Natural killer cell (primary cell): ENCODE measurements around the gene BRD3. TPM values are rescaled to one million over a fixed set of nuclear protein-coding genes. Genes with fewer than 3 reads are reported as not detected.

Source experiments
- ATAC-seq, 3 donors: fragments of 150-1000 bp in 2 of 3; fragments of 200-7000 bp in 1 of 3; cut with Tn5 transposase; 1 replicate in 1 of 3; 2 replicates in 2 of 3; pipeline ENCODE4 v1.10.0; 2021; ENCODE audit warnings: mild to moderate bottlenecking in 2 of 3, moderate library complexity in 2 of 3
- DNase-seq, 2 donors: peaks; one replicate each; pipeline versions ENCODE4 v3.0.0 to v3.0.0-alpha.2; 2013 to 2021; ENCODE audit warnings: mixed read lengths in 1 of 2
- H3K27ac ChIP-seq: one replicate; pipeline ENCODE4 v1.5.1; 2013; ENCODE audit warnings: mild to moderate bottlenecking, low read length
- H3K27me3 ChIP-seq: one replicate; pipeline ENCODE4 v1.6.1; 2013; ENCODE audit warnings: low read length; ENCODE audit not compliant: control insufficient read depth, insufficient read depth
- H3K36me3 ChIP-seq: one replicate; pipeline ENCODE4 v1.6.1; 2013; ENCODE audit warnings: low read length; ENCODE audit not compliant: control insufficient read depth, insufficient read depth
- H3K4me1 ChIP-seq: one replicate; pipeline ENCODE4 v1.6.1; 2013; ENCODE audit warnings: low read length; ENCODE audit not compliant: control insufficient read depth, insufficient read depth
- H3K4me3 ChIP-seq: one replicate; pipeline ENCODE4 v1.5.1; 2013; ENCODE audit warnings: low read length
- H3K9me3 ChIP-seq: one replicate; pipeline ENCODE4 v1.6.1; 2013; ENCODE audit warnings: low read length; ENCODE audit not compliant: control insufficient read depth, insufficient read depth
- H3K27ac Mint-ChIP-seq, 2 donors: one replicate each; pipeline ENCODE4 v1.8.0; 2022; ENCODE audit warnings: mild to moderate bottlenecking in 2 of 2, mixed read lengths in 2 of 2, moderate library complexity in 1 of 2
- H3K27me3 Mint-ChIP-seq, 2 donors: one replicate each; pipeline ENCODE4 v1.8.0; 2022; ENCODE audit warnings: low read depth in 2 of 2, mixed read lengths in 2 of 2
- H3K36me3 Mint-ChIP-seq: one replicate; pipeline ENCODE4 v1.8.0; 2022; ENCODE audit warnings: mixed read lengths
- H3K4me1 Mint-ChIP-seq, 2 donors: one replicate each; pipeline ENCODE4 v1.8.0; 2022; ENCODE audit warnings: mixed read lengths in 2 of 2
- H3K4me3 Mint-ChIP-seq: one replicate; pipeline ENCODE4 v1.8.0; 2022; ENCODE audit warnings: mild to moderate bottlenecking, moderate library complexity, mixed read lengths
- H3K9me3 Mint-ChIP-seq, 2 donors: one replicate each; pipeline ENCODE4 v1.8.0; 2022; ENCODE audit warnings: mixed read lengths in 2 of 2
- WGBS: methylation state at CpG from one replicate; pipeline ENCODE4 v1.1.7; 2013; ENCODE audit warnings: missing lambda C conversion rate; ENCODE audit not compliant: insufficient coverage; 5-methylcytosine and 5-hydroxymethylcytosine counted together
- intact Hi-C: fragments of 100-400 bp; cut with micrococcal nuclease; formaldehyde crosslinking; loops from one replicate; pipeline ENCODE4 v1.14.2; 2022
- total RNA-seq, 4 donors: library from RNA; stranded (reverse); fragments of 120-200 nt in 1 of 4; gene quantifications; one replicate each; pipeline versions ENCODE4 v1.2.3 to v1.2.4, GENCODE V29; 2013 to 2022
- TF ChIP-seq, protein P1 (sequence below): fragments of 200-600 bp; IDR thresholded peaks from one replicate; pipeline ENCODE4 v1.8.0; 2022; ENCODE audit warnings: antibody characterized with exemption

Gene BRD3
- total RNA-seq, 3 donors from 2014 or later (not counting 1 experiment from before 2014, with no cell fraction given), result 52.8 to 63.0 (median 52.8) TPM

DNA sequence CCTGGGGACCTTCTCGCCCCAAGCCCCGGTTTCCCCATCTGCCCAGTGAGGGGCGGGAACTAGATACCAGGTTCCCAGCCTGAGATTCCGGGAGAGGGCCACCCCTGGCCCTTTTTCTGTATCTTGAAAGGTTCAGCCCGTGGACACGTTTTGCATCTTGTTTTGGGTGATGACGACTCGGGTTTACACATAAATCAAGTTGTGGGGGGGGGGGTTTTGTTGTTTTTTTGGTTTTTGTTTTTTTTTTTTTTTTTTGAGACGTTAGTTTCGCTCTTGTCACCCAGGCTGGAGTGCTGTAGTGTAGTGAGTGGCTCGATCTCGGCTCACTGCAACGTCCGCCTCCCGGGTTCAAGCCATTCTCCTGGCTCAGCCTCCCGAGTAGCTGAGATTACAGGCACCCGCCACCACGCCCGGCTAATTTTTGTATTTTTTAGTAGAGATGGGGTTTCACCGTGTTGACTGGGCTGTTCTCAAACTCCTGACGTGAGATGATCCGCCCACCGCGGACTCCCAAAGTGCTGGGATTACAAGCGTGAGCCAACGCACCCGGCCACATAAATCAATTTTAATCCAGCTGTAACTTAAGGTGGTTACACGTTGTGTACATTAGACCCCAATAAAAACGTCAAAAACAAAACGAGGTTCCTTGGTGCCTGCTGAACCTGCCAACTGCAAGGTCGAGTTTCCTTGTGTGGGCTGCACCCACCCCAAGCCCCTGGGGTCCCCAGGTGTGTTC is 1.1 kb upstream of the BRD3 start:
- peak overlapping the region; percentile 86 to 87 for H3K27ac Mint-ChIP-seq
- H3K27me3 ChIP-seq, result peaks cover 7% of the 10 kb centered on the region
- ATAC-seq (peak; percentile 0 to 5 (median 5)), DNase-seq (no peak)
- no peaks in the 10 kb centered on the region for H3K9me3 Mint-ChIP-seq
- no peaks in the 10 kb centered on the region for H3K36me3 ChIP-seq
- TF ChIP-seq, protein P1, sequence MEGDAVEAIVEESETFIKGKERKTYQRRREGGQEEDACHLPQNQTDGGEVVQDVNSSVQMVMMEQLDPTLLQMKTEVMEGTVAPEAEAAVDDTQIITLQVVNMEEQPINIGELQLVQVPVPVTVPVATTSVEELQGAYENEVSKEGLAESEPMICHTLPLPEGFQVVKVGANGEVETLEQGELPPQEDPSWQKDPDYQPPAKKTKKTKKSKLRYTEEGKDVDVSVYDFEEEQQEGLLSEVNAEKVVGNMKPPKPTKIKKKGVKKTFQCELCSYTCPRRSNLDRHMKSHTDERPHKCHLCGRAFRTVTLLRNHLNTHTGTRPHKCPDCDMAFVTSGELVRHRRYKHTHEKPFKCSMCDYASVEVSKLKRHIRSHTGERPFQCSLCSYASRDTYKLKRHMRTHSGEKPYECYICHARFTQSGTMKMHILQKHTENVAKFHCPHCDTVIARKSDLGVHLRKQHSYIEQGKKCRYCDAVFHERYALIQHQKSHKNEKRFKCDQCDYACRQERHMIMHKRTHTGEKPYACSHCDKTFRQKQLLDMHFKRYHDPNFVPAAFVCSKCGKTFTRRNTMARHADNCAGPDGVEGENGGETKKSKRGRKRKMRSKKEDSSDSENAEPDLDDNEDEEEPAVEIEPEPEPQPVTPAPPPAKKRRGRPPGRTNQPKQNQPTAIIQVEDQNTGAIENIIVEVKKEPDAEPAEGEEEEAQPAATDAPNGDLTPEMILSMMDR, result no peak
- H3K4me3 Mint-ChIP-seq, result peak overlapping the region; percentile 86
- H3K27me3 Mint-ChIP-seq, result peaks cover 8 to 15% of the 10 kb centered on the region in 2 donors
- peak overlapping the region; percentile 55 for H3K4me3 ChIP-seq
- WGBS, result 18% methylated on average over 31 of the region's 31 CpGs
- H3K36me3 Mint-ChIP-seq, result no peaks in the 10 kb centered on the region
- no peaks in the 10 kb centered on the region for H3K9me3 ChIP-seq
- H3K4me1 ChIP-seq, result peaks cover 38% of the 10 kb centered on the region
- intact Hi-C loops, result loop anchor here (1.0 to 10.0 kb wide), 3 partner anchors 44 to 924 kb away; partner anchors contain the start of genes BRD3OS and RNU6ATAC
- H3K27ac ChIP-seq, result peak overlapping the region; percentile 84
- peaks cover 13 to 25% of the 10 kb centered on the region in 2 donors for H3K4me1 Mint-ChIP-seq

DNA sequence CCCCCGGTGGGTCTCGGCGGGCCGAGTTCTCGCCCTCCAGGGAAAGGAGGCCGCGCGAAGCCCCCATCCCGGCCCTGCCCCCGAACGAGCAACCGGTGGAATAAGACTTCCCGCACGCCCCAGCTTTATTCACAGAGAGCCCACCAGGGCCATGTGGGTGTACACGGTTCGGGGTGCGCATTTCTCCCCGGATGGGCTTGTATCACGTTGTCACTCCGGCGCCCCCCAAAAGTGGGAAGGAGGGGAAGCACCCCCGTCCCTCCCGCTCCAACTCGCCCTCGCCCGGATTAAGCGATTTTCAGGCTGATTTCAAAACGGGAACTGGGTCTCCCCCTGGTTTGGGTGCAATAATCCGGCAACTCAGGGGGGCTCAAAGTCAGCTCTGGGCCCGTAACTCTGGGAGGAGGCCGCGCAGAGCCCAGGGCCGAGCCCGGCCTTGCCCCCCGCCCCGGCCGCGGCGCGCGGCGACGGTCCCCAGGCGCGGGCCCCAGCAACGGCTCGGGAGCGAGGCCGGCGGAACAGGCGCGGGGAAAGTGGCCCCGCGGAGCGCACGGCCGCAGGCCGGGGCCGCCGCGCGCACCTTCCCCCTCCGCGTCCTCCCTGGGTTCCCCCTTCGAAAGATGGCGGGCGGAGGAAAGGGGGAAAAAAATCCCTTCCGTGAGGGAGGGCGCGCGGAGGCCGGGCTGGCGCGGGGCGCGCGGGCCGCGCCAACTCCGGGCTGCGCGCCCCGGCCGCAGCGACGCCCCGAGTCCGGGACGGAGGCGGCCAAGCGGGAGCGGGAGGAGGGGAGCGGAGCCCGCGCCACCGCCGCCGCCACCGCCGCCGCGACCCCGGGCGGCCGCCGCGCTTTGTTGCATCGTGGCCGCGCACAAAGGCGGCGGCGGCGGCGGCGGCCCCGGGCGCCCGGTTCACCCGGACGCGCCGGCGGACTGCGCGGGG is 644 bp downstream of the BRD3 start:
- Histone ChIP-seq H3K27ac (peak overlapping the region; percentile 48), H3K4me3 (peak overlapping the region; percentile 64), H3K9me3 (no peaks in the 10 kb centered on the region), H3K4me1 (peaks cover 55% of the 10 kb centered on the region), H3K27me3 (peaks cover 5% of the 10 kb centered on the region), H3K36me3 (no peaks in the 10 kb centered on the region)
- ATAC-seq (peak in 2 of 3 donors; percentile 7 to 10), DNase-seq (peak; percentile 47 to 82)
- TF ChIP-seq, protein P1, result no peak
- Mint-ChIP-seq H3K27ac (peak overlapping the region; percentile 92 to 94), H3K36me3 (no peaks in the 10 kb centered on the region), H3K4me1 (peaks cover 13 to 31% of the 10 kb centered on the region in 2 donors), H3K27me3 (peaks cover 7 to 8% of the 10 kb centered on the region in 2 donors), H3K9me3 (no peaks in the 10 kb centered on the region), H3K4me3 (peak overlapping the region; percentile 94)
- intact Hi-C loops, result loop anchor here (10.0 kb wide), 1 partner anchor 922 kb away; no protein-coding TSS in a partner anchor
- under 1% methylated on average over 126 of the region's 126 CpGs for WGBS

- peaks cover 5% of the 10 kb centered on the region for H3K27me3 ChIP-seq
- H3K4me3 ChIP-seq, result peak overlapping the region; percentile 64
- H3K4me1 Mint-ChIP-seq, result peaks cover 13 to 35% of the 10 kb centered on the region in 2 donors
- H3K36me3 Mint-ChIP-seq, result no peaks in the 10 kb centered on the region
- H3K4me1 ChIP-seq, result peaks cover 62% of the 10 kb centered on the region
- DNase-seq (peak in 1 of 2 donors; percentile 39), ATAC-seq (no peak)
- H3K27ac Mint-ChIP-seq, result peak overlapping the region; percentile 92 to 94
- peak overlapping the region; percentile 48 for H3K27ac ChIP-seq
- H3K9me3 Mint-ChIP-seq, result no peaks in the 10 kb centered on the region
- 1% methylated on average over 8 of the region's 9 CpGs for WGBS
- intact Hi-C loops, result loop anchor here (10.0 kb wide), 1 partner anchor 922 kb away; no protein-coding TSS in a partner anchor
- no peaks in the 10 kb centered on the region for H3K36me3 ChIP-seq
- H3K4me3 Mint-ChIP-seq, result peak overlapping the region; percentile 94
- TF ChIP-seq, protein P1, result no peak
- H3K9me3 ChIP-seq, result no peaks in the 10 kb centered on the region
- peaks cover 6 to 8% of the 10 kb centered on the region in 2 donors for H3K27me3 Mint-ChIP-seq
These were observed 1.3 kb downstream of the BRD3 start for GRCh38 chr9:134066526-134066912.
